Pons (tissue), 1 donor: ENCODE data around the gene FREM1.
"Not testable (repeated sequence)": the region's sequence is repeated elsewhere in the genome, so short reads cannot be mapped to it uniquely, and the experiment has no call there.

Experiments used
- DNase-seq: peaks from one replicate; pipeline ENCODE4 v3.0.0-alpha.2; 2016; ENCODE audit warnings: low spot score

Gene FREM1, protein sequence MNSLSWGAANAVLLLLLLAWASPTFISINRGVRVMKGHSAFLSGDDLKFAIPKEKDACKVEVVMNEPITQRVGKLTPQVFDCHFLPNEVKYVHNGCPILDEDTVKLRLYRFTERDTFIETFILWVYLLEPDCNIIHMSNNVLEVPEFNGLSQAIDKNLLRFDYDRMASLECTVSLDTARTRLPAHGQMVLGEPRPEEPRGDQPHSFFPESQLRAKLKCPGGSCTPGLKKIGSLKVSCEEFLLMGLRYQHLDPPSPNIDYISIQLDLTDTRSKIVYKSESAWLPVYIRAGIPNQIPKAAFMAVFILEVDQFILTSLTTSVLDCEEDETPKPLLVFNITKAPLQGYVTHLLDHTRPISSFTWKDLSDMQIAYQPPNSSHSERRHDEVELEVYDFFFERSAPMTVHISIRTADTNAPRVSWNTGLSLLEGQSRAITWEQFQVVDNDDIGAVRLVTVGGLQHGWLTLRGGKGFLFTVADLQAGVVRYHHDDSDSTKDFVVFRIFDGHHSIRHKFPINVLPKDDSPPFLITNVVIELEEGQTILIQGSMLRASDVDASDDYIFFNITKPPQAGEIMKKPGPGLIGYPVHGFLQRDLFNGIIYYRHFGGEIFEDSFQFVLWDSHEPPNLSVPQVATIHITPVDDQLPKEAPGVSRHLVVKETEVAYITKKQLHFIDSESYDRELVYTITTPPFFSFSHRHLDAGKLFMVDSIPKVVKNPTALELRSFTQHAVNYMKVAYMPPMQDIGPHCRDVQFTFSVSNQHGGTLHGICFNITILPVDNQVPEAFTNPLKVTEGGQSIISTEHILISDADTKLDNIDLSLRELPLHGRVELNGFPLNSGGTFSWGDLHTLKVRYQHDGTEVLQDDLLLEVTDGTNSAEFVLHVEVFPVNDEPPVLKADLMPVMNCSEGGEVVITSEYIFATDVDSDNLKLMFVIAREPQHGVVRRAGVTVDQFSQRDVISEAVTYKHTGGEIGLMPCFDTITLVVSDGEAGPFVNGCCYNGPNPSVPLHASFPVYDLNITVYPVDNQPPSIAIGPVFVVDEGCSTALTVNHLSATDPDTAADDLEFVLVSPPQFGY (N-terminal part only)

DNA sequence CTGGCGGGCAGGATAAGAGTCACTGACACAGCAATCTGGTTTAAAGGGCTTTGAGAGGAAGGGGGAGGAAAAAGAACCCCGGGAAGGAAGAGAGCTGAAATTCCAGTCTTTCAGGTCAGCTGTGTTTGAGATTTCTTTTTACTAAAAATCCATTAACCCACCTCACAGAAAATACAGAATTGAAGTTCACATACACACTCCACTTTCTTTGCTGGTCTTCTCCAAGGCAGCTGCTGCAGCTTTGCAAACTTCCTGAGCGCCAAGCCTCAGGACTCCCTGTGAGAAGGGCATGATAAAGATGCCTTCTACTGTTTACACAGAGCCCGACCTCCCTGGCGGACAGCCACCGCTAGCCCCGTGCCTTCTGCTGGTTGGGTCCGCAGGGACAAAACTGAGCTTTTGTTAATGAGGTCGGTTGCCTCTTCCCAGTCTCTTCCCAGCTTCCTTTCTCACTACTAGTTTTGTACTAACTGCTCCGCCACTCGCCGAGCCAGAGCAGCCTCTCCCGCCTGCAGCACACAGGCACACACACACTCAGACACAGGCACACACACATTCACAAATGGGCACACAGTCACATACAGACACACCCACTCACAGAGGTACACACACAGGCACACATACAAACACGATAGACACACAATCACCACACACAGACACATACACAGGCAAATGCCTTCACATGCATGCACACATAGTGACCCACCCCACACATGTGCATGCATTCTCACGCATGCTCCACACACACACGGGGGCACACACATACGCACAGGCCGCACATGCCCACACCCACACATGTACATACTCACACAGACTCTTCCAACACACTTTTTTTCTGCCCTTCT, at the start of gene FREM1:
Gene FREM1, minus strand, starts transcription at position 468 of the 845 bp plus-strand sequence. CDS start 41,451 bp downstream, outside the sequence.
- DNase-seq, result peak; percentile 20

DNA sequence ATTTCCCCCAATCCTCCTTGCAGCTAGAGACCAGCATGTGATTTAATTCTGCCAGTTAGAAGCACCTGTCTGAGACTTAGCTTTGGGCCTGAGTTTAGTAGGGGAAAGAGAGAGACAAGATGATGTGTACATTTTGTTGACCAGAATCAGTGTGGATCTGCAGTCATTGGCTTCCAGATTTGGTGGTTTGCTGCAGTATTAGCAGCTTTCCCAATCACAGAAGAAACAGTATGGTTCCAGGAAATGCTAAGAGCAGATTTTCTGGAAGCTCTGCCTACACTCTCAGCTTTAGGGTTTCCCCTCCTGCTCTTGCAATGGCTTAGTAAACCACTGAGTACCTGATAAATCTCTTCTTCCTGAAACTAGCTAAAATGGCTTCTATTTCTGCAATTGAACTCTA, 48.8 kb upstream of the FREM1 start:
- DNase-seq, result no peak

DNA sequence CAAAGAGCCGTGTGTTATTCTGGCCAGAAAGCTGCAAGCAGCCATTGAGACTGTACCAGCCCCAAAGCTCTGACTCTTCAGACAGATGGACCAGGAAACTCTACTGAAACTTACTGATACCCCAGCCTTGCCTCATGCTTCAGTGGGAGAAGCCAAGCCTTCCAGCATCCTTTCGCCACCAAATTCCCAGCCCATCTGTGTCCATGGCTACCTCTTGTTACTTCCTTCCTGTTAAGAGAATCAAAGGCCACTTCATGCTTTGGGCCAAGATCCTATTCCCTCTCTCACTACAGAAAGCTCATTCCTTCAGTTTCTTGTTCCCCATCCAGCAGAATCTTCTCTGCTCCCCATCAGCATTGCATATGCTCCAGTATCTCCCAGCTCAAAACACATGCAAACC, 46.9 kb upstream of the FREM1 start:
- no peak for DNase-seq

DNA sequence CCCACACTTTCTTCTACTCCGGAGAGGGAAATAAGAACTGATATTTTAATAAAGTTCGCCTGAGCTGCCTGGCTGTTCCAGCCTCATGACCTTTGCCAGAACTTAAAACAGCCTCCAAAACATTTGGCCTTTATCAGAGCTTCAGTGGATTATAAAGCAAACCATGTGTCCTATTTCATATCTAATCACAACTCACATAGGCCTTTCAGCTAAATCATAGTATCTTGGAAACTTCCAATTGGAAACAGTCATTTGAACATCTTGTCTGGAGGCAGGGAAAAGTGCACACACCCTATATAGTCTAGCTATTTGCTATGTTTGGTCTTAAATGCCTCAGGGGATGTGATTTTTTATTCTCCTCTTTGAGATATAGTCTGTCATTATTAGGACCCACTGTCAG, 46.0 kb upstream of the FREM1 start:
- no peak for DNase-seq

DNA sequence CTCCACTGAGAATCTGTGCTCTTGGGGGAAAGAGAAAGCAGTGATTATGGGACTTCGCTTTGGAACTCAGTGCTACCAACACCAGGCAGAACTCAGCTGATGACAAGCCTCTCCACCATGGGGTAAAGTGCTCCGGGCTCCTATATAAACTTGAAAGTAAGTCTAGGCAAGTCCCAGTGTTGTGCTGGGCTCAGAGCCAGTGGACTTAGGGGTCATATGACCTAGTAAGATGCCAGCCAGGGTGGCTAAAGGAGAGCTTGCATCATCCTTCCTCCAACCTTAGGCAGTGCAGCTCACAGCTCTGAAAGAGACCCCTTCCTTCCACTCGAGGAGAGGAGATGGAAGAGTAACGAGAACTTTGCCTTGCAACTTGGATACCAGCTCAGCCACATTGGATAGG, 35.1 kb upstream of the FREM1 start:
- DNase-seq, result no peak

DNA sequence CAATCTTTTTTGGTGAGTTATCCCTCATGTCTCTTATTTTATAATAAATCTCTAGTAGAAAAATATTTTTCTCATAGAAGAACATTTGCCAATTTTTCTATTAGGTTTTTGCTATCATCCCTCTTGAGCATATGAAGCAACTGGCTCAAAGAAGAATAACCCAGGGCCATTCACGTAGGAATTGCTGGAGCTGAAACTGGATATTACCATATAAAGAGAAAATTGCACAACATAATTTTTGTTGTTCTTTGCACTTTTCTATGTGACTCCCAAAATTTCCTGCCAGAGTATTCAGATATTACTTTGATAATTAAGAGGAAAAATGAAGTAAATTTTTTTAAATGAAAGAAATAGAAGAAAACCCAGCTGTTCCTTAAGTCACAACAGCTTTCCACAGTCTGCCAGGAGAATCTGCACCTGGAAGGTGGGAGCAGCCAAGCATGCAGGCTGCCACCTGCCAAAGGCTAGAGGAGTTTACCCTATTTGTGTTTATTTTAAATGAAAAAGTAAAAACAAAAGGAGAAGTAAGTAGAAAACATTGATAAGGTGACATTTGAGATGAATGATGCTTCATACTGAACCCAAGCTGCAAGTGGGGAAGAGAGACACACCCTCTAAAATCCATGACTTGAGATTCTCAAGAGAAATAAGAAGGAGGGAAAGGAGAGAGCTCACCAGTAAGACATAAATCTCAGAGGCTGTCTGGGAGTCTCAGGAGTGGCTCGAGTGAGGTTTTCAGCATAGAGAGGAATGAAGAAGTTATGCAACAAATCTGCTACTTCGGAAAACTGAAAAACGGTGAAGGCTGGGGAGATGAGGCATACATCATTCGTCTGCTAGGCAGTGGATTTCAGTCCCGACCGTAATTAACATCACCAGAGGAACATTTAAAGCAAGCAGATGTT, 31.5 kb upstream of the FREM1 start:
- no peak for DNase-seq

DNA sequence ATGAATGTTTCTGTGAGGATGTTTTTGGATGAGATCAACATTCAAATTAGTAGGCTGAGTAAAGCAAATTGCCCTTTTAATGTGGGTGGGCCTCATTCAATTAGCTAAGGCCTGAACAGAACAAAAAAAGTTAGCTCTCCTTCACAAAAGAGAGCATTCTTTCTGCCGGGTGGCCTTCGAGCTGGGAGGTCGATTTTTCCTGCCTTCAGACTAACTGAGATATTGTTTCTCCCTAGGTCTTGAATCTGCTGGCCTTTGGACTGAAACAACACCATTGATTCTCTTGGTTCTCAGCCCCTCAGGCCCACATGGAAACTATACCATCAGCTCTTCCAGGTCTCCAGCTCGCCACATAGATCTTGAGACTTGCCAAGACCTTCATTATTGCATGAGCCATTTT, 29.1 kb upstream of the FREM1 start:
- DNase-seq, result no peak

DNA sequence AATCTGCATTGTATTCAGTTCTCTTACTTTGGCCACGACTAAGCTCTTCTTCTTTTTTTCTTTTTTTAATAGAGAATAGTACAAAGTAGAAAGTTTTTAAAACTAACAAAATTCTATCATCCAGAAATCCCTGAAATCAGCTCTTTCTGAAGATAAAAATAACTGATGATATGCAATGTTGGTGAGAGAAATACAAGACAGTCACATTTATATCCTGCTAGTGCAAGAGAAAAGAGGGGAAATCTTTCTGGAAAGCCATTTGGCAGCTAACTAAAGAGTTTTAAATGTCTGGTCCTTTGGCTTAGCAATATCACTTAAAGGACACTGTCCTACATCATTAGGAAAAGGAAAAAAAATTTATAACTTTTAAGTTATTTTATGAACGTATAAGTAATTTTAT, 27.0 kb upstream of the FREM1 start:
- DNase-seq, result no peak

DNA sequence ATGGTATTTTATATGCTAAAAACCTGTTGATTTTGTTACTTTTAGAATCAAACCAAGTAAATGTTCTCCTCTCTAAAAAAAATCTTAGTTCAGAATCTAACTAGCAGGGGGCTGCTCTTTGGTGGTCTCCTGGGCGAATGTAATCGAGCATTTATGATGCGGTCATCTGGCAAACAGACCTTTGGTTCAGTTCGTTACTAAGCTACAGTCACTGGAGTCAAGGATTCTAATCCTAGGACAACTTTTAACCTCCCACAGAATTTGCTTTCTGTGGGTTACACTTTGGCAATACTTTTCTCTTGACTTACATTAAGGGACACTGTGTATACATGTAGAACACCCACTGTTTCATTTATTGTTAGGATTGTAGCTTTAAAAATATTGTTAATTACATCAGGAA, 26.3 kb upstream of the FREM1 start:
- DNase-seq, result no peak

DNA sequence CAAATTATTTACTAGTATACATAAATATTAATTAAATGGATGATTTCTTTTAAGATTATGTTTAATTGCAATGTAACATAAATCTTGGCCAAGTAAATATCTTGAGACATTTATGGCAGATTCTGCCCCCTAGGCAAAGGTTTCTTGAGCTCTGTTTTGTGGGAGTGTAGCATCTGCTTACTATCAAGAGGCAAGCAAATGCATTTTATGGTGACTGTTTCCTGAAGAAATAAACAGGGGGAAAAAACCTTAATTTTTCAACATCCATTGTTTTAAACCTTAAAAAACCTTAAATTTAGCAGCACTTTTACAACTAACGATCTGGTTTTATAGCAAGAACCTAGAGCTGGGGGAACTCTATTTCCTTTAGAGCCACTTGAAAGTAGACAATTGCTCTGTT, 25.7 kb upstream of the FREM1 start:
- no peak for DNase-seq

DNA sequence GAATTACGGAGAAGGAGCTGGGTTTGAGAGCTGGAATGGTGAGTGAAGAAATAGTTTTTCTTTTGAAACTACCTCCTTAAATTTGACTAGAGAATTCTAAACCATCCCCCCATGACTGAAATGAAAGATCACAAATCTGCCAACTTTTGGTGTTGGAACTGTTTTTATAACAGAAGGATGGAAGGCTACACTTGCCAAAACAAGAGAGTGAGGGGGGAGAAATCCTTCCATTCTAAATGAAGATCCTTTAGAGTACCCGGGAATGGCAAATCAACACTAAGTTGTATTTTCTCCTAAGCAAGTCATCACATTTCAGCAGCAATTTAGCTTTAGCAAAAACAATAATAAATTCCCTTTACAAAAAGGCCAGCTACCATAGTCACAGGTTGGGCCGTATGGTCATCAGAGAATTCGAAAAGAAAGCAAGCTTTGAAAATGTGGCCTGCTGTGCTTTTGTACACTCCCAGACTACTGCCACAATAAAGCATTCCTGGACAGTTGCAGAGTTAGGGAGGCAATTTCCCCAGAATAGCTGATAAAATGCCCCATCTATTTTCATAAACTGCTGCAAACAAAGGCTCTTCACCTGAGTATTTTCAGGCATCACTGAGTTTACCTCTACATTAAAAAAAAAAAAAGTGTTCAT, 25.0 kb upstream of the FREM1 start:
- no peak for DNase-seq

DNA sequence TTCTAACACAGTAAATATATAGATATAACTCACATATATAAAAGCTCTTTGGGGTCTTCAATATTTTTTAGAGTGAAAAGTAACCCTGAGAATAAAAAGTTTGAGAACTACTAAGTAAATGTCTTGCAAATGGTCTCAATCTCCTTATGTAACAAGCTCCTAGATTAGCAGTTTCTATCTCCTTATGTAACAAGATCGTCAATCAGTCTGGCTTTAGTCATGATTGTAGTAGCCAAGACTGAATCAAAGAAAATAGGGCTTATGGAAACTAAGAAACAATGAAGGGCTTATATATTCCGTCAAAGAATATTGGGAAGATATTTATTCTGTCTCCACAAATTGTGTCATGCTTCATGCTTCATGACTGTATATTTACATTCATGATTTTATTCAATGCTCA, 22.4 kb upstream of the FREM1 start:
- no peak for DNase-seq

DNA sequence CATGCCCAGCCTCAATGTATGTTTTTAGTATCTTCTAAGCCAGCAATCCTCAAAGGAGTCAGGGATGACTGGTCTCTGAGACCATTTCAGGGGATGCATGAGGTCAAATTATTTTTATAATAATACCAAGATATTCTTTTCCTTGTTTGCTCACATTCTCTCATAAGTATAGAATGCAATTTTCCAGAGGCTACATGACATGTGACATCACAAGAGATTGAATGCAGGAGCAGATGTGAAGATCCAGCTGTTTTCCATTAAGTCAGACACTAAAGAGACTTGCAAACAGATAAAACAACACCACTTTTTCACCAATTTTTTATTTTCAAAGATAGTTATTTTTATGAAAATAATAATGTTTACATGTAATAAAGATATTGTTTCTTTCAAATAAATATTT, 22.0 kb upstream of the FREM1 start:
- no peak for DNase-seq

DNA sequence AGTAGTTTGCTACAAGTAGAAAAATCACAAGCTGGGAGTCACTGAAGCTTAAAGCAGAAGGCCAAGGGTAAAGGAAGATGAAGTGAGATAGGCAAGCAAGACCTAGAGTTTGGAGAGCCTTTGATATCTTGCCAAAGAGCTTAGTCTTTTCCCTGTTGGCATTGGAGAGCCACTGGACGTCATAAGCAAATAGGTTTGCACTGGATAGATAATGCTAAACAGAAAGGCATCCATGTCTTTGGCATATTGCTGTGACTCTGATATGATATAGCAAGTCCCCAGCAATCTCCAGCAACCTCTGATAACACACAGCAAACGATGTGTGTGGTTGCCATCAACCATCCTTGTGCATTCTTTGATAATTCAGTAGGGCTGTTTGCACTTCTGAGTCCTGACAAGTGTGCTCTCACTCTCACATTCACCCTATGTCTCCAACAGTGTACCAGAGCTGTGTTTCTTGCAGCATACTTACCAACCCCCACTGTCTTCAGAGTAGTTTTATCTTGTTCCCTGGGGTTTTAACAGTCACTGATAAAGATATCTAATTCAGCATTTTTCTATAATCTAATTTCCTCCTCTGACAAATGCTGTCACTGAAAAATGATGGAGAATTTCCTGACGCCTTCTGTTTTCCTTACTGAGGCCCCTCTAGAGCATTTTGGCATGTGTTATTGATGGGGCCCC, 16.9 kb upstream of the FREM1 start:
- DNase-seq, result no peak

DNA sequence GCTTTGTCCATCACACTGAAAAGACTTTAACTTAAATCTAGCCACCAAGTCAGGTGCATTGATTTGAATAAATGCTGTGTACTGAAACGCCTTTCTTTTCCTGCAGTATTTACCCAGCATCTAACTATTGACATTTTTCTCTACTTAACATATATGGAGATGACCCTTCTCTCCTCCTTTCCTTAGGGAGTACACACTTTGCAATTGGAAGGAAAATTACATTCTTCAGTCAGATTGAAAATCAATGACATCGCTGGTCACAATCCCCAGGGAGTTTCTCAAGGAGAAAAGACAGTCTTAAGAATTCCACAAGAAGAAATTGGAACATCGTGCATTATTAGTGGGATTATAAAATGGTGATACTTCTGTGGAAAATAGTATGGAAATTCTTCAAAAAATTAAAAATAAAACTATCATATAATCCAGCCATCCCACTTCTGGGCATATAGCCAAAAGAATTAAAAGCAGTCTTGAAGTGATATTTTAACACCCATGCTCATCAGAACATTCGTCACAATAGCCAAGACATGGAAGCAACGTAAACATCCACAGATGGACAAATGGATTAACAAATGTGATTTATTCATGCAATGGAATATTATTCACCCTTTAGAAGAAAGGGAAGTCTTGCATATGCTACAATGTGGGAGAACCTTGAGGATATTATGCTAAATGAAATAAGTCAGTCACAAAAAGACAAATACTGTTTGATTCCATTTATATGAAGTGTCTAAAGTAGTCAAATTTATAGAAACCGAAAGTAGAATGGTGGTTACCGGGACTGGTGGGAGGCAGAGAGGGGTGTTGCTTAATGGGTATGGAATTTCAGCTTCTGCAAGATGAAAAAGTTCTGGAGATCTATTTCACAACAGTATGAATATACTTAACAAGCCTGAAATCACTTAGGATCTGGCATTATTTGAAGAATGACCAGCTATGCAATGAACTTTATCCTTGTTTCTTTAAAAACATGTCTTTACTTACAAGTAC, 14.3 kb upstream of the FREM1 start:
- DNase-seq, result no peak

DNA sequence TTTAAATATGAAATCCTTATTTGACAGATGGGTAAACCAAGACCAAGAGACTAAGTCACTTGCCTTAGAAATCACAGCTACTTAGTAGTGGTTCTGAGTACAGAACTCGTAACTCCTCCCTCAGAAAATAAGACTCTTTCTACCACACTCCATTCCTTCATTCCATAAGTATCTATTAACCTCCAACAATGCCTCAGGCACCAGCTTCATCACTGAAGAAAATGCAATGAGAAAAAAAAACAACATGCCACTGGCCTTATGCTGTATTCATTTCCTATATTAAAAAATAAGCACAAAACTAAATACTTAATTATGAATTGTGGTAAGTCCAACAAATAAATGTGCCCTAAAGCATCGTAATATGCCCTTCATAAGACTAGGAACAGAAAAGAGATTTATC, 13.5 kb upstream of the FREM1 start:
- DNase-seq, result no peak

DNA sequence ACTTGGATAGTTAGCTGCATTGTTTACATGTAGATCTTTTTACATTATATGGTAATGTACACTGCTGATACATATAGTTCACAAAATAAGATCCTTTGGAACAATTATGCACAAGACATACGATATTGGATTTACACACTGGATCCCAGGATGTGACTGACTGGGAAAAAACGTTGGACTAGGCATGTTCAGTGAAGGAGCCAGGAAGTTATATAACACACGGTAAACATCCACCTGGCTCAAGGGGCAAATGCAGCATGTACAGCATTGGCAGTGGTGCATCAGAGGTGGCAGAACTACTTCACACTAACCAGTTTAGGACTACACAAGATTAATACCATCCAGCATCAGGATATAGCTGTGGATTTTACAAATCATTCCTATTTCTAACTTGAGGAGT, 10.6 kb upstream of the FREM1 start:
- not testable (repeated sequence) for DNase-seq

DNA sequence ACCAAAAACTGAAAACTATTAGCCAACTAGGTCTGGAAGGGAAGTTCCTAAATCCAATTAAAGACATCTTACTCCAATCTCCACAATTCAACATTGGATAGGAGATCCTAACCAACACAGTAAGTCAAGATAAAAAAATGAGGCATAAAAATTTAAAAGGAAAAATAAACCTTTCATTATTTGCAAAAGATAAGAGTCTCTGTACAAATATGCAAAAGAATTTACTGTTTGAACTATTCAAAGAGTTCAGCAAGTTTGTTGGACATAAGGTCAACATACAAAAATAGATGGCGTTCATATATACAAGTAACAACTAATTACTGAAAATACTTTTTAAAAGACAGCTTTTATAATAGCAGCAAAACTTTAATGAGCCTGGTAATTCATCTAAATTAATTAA, 3.1 kb upstream of the FREM1 start:
- no peak for DNase-seq
